HG03280 (cell line): ENCODE measurements around the gene DNAH5.

Experiments used
- ATAC-seq: cut with Tn5 transposase; IDR thresholded peaks from one replicate; pipeline ENCODE4 v1.9.1; 2021; ENCODE audit warnings: mild to moderate bottlenecking, moderate library complexity; ENCODE audit not compliant: unreplicated experiment

The DNAH5 gene

DNA sequence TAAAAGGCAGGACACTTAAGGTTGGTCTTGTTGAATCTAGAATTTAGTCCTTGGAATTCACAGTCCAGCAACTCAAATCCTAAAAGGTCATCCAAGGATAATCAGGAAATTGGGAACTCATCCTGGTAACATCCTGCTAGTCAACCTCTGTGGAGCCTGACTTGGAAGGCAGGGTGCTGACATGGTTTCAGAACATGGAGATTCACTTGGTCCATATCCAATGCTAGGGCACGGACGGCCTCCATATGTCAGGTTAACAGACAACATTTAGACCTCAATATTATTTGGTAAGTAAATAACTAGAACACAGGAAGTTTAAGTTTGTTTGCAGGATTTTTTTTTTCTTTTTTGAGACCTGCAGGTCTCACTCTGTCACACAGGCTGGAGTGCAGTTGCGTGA lies 783 bp upstream of the DNAH5 start:
- no peak for ATAC-seq

DNA sequence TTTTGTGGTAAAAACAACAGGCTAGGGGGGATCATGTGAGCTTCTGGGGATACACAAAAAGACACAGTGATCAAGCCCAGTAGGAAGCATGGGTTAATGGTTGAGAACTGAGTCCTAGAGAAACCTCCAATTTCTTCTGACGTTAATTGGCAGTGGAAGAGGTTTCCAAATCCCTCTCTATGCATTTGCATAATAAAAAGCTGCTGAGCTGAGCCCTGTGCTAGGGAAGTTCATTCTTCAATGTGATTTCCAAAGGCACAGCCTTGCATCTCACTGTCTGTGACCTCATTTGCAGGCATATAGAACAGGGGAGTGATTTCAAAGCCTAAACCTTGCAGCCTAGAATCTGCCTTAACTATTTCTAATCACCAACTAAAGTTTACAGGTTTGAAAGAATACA lies 812 bp downstream of the DNAH5 start:
- no peak for ATAC-seq

DNA sequence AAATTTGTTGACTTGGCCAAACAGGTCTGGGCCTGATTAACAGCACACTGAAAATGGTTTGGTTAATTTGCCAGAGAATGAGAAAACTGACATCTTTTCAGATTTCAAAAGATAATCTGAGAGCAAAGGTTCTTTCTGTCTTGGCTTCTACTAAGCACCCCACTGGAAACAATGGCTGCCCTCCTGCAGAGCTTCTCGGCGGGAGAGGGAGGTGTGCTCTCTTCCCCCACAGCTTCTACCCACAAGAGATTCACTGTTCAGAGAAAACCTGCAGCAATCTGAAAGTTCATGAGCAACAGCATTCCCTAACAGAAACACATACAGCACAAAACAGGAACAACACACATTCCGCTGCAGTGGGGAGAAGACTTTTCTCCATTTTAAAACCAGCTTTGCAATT lies 3.0 kb downstream of the DNAH5 start:
- ATAC-seq, result no peak

DNA sequence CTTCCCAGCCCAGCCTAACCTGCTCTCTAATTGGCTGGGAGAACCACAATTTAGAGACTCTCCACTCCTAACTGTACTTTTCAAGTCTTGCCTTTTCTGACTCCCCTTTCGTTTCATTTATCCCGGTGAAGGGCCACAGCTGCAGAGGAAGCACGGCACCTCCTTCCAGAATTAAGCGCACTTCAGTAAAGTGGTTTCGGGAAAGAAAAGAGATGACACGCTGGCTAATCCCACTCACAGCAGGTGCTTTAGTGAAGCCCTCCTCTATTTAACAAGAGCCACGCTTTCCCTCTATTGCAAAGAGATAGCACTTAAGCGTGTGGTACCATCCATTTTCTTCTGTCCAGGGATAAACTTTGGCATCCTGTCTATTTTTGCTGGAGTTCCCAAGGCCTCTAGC lies 4.8 kb downstream of the DNAH5 start:
- no peak for ATAC-seq

DNA sequence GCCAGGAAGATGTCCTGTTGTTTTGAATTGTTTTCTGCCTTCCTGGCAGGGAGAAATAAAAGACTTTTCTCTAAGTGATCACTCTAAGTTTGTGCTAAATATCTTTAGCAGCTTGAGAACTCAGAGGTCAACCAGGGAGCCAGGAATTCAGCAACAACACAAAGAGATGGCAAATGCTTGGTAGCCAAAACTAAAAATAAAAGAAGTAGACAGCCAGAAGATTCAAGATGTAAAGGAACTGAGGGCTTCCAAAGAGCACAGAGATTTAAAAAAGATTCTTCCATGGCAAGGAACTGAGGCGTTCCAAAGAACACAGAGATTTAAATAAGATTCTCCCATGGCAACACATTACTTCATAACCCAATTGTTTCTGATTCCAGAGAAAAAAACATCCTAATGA lies 9.6 kb downstream of the DNAH5 start:
- ATAC-seq, result no peak

DNA sequence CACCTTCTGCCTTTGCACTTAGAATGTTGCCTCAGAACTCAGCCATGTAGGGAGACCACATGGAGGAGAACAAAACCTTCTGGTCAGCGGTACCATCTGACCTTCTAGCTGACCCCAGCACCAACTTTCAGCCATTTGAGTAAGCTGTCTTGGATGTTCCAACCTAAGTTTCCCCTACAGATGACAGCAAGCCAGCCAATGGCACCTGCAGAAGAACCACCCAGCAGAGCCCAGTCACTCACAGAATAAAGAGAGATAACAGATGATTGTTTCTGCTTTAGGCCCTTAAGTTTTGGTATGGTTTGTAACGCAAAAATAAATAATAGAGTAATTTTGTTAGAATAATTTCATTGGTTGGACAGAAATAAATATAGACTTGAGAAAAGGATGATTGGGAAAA lies 10.4 kb downstream of the DNAH5 start:
- ATAC-seq, result no peak

DNA sequence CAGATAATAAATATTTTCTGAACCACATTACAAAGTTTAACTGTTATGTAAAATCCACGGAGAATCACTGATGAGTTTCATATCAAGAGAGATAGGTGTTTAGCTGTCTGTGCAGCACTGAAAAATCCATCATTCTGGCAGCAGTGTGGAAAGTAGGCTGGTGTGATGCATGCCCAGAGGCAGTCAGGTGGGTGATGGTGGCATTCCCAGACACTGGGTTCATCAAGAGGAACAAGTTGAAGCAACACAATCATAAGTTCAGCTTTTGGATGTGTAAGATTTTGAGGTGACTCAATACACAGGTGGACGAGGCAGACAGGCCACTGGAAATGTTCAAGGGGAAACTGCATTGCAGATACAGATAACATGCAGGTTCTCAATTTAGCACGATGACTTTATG lies 11.9 kb downstream of the DNAH5 start:
- ATAC-seq, result no peak

DNA sequence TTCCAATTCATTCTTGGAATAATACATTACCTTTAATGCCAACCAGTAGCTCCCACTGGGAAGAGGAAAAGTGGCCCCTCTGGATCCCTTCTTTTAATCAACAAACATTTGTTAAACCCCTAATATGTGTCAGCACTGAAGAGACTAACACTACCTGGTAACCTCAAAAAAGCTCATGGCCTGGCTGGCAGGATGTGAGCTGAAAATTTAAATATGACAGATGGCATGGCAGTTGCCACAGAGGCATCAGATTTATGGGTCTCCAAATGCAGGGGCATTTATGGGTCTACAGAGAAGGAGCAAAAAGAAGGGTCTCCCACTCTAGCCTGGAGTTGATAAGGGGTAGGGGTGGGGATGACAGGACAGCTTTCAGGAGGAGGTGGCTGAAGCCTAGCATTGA lies 12.5 kb downstream of the DNAH5 start:
- no peak for ATAC-seq

DNA sequence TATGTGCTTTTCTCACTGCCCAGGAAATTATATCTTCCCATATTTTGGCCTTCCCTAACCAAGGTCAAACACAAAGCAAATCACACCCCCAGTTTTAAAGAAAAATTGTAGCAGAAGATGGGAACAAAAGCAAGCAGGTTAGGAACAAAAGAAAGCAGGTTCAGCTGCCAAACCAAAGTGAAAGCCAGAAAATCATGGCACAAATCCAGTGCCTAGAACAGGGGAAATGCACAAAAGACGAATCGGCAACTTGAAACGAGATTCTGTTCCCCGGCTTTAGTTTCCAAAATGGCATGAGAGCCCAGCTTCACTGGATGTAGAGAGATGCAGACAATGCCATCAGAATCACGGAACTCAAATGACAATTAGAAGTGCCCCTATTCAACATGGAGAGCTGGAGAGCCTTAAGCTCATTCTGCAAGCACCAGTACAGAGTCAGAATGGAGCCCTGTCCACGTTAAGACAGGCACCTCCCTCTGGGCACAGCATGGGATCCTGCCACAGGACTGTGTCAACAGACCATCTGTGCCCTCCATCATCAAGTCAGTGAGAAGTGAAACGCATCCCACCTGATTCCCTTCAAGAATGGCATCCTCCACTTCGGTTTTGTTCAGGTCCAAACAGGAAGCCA lies 13.8 kb downstream of the DNAH5 start:
- ATAC-seq, result no peak

DNA sequence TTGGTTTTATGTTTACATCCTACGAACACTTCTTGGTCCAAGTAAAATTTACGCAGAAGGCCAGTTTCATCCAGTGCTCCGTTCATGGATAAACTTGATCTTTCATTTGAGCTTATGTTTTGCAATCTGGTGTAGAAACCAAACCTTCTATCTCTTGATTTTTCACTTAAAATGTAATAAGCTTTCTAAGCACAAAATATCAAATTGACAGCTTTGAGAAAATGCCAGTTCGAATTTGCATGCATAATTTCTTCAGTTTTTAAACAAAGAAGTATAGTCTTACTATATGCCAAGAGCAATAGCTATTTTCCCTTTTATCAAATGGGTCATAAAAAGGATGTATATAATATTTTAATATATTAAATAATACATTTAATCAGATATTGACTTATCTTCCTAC lies 17.8 kb downstream of the DNAH5 start:
- no peak for ATAC-seq

DNA sequence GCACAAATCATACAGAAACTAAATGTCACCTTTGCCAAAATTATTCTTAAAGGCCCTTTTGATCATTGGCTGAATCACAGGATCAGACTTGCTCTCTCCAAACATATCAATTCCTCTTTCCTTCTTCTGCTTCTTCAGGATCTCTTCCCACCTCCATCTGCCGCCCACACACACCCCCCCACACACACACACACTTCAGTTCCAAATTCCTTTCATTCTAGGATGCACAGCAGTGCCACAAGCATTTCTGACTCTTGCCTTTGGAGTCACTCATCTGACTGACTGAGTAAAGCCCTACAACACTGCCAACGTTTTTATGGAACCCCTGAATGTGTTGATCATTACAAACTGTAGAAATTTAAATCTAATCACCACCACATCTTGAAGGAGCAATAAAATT lies 22.9 kb downstream of the DNAH5 start:
- no peak for ATAC-seq

DNA sequence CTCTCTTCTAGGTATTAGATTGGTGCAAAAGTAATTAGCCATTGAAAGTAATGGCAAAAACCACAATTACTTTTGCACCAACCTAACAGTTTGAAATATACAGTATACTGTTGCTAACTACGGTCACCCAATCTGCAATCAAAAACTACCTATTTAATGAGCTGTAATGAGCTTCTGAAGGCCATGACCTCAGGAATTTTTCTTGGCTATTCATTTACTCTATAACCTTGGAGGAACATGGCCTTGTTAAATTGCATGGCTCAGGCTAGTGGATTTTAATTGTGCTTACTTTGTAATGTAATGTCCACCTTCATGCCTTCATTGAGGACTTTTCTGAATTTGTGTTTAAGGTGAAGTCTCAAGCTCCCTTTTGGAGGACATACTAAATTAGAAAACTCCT lies 24.7 kb downstream of the DNAH5 start:
- ATAC-seq, result no peak

DNA sequence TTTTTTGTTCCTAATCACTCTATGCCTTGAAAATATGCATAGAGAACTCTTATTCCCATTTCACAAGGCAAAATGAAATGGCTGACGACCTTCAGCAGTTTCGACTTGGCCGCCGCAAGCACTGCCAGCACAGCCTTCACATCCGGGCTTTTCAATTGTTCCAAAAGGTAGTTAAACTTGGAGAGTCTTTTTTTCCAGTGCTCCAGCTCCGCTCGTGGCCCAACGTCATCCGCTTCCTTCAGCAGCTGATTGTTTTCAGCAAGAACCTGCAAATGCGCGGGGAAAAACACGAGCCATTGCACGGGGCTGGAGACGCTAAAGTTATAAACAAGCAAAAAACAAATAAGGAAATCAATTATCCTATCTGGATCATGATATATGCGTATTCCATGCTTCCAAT lies 25.4 kb downstream of the DNAH5 start:
- no peak for ATAC-seq

DNA sequence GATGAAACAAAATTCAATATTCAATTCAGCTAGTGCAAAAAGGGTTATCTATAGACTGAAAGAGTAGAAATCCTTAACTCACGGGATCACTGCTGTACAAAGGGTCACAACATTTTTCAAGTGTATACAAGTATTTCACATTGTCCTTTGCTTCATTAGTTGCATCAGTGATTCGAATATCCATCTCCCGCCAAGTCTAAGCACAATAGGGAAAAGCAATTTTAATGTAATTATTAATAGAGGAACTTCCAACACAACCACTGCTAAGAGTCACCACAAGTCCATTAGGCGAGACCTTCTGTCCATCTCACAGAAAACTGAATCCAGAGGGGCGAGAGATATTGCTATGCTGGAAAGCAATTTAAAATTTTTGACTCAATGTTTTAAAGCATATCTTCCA lies 27.4 kb downstream of the DNAH5 start:
- no peak for ATAC-seq

DNA sequence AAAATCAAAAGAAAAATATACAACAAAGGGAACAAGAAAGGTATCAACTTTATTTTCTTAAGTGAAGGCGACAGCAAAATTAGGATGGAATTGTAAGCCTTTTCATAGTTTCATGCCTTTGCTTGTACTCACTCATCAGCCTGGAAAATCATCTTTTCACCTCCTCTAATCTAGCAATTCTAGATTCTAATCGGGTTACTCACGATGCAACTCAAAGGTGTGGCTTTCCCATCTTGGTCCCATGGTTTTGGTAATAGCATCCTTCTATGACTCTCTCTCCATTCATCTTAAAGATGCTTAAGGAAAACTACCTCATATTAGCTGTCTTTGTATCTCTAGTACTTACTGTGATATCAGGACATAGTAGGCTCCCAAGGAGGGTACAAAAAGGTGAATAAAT lies 30.5 kb downstream of the DNAH5 start:
- no peak for ATAC-seq

DNA sequence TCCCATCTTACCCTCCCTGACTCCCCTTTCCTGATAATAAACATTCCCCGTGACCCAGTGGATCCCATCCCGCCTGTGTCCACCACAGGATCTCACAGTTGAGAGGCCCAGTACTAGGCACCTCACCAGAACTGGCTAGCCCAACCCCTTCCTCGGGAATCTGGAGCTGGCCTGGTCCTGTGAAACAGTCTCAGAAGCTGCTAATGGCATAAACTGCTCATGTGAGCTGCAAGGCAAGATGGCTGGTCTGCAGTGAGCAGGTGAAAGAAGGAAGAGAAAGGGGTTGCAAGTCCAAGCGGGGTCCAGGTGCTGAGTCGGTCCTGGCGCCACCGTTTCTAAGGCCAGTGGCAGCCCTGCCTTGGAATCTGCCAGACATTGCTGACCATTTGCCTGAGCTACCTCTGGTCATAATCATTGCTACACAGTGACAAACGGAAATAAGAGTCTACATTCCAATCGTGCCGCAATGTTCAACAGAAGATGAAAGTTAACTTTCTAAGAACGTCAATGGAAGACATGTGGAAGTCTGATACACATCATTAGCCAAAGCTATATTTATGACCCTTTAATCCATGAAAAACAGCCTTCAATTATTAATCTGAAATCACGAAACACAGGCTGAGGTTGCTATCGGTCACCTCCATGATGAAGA lies 33.7 kb downstream of the DNAH5 start:
- no peak for ATAC-seq

DNA sequence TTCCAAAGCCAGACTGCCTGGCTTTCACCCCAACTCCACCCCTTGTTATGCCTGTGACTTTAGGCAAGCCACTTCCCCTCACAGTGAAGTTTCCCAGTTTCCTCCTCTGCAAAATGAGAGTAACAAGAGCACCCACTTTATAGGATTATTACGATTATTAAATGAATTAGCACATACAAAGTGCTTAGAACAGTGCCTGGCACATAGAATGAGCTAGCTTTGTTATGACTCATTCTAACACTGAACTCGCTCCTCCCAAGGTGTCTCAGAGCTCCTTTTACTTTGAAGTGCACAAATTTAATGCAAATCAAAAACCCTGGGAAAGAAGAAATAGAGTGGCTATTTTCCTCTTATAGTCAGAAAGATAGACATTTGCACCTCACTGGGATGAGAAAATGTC lies 34.3 kb downstream of the DNAH5 start:
- ATAC-seq, result no peak

DNA sequence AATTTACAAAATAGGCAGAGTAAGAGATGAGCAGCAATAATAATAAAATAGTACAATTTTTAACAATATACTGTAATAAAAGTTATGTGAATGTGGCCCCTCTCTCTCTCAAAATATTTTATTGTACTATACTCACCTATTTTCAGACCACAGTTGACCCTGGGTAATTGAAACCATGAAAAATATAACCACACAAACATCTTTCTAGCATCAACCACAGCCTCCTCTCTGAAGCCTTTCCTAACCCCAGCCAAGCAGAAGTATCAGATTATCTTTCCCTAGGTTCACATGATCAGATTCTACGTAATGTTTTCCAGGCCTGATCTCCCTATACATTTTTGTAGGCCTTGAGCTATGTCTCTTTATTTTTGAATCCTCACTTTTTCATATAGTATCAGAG lies 35.2 kb downstream of the DNAH5 start:
- no peak for ATAC-seq

DNA sequence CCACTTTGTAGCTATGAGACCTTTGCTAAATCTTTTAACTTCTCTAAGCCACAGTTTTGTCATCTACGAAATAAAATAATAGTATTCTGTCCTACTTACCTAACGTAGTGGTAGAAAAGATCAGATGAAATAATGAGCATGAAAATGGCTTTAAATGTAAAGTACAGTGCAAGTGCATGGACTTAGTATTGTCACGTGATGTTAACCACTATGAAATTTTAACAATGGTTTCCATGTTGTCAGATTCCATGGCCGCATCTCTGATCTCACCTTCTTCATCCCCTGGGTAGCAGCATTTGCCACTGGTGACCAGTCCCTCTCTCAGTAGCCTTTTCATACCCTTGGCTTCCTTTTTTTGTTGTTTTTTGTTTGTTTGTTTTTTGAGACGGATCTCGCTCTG lies 45.9 kb downstream of the DNAH5 start:
- ATAC-seq, result no peak

DNA sequence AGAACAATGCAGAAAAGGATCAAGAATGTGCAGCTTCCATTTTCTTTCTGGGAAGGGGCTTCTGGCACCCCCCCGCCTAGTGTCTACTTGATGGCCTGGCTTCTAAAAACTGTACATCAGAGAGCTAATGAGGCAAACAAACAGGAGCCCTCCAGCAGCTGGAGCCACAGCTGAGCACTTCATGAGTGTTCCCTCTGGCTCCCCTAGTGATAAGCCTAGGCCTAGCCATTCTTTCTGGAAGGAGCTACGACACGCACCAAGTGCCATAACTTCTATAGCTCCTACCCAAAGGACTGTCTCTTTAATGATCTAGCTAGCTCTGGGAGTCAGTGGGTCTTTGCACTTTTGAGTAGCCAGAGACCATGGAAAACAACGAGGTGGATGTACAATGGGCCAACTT lies 66.1 kb downstream of the DNAH5 start:
- no peak for ATAC-seq

DNA sequence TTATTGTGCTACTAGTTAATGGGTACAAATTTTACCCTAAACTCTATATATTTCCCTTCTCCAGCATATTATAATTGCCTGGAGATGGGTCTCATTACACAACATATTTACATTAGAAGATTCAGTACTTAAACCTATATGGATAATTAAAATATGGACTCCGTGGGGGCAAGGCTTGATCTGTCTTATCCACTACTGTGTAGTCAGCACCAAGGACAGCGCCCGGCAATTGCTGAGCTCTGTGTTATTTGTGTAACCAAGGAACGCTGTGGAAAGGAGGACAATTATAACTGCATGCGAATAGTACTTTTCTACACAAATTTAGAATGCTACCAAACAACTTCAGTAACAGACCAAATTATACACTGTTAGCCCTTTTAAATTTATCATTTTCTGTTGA lies 77.7 kb downstream of the DNAH5 start:
- ATAC-seq, result no peak

DNA sequence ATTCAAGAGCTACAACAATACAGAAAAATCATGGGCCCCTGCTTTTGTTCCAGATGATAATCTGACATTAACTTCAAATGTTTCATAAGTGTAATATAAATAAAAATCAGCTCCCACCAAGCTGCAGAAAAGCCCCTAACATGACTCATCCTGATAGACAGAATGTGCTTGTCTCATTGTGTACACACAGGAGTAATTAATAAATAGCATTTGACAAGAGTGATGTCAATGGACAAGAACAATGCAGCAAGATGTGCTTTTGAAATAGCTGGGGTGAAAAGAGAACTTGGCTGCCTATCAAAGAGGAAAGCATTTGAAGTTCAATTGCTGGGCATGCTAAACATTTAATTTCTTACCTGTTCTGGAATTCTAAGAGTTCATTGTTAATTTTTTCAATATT lies 79.2 kb downstream of the DNAH5 start:
- ATAC-seq, result no peak

DNA sequence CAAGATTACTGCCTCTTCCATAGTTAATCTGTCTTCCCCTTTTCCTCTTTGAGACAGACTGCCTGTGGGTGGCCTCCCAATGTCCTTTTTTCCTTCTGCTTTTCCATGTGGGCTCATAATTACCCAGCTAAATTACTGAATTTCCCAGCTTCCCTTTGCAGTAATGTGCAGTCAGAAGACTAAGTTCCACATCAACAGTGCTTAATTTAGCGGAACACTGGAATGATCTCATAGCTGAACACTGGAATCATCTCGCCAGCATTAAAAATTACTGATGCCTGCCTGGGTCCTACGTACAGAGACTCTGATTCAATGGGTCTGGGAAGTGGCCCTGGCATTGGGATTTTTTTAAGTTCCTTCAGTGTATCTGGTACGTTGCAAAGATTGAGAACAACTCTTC lies 84.3 kb downstream of the DNAH5 start:
- no peak for ATAC-seq
